GM20431 (cell line): ENCODE data around the gene UBR2.
"Not testable (repeated sequence)": the region's sequence is repeated elsewhere in the genome, so short reads cannot be mapped to it uniquely, and the experiment has no call there.

Experiments
- in situ Hi-C: fragments of 300-500 bp; cut with MseI, MboI; formaldehyde crosslinking; loops from one replicate; pipeline ENCODE4 v1.15.0; 2020; ENCODE audit warnings: low sequenced_read_pairs; ENCODE audit not compliant: unreplicated experiment

Gene UBR2

DNA sequence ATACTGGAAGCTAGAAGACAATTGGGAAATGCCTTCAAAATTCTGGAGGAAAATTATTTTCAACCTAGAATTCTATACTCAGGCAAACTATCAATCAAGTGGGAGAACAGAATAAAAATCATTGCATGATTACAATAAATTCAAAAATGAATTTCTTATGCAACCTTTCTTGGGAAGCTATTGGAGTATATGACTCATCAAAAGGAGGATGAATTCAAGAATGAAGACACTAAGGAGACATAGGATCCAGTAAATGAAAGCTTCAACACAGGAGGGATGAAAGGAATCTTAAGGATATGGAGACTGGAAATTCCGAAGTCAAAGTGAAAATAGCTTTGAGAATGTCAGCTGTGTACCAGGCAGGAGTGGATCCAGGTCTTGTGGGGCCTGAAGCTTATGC lies 12.6 kb upstream of the UBR2 start:
- in situ Hi-C loops, result no loop called here

DNA sequence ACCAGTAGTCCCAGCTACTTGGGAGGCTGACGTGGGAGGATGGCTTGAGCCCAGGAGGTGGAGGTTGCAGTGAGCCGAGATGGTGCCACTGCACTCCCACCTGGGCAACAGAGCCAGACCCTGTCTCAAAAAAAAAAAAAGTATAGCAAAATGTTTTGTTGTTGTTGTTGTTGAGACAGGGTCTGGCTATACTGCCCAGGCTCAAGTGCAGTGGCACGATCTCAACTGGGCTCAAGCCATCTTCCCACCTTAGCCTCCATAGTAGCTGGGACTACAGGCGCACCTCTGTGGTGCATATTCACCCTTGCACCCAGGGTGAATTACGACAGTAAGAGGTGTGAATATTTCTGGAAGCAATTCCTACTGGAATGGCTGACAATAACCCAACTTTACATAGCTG lies 11.4 kb upstream of the UBR2 start:
- in situ Hi-C loops, result no loop called here

DNA sequence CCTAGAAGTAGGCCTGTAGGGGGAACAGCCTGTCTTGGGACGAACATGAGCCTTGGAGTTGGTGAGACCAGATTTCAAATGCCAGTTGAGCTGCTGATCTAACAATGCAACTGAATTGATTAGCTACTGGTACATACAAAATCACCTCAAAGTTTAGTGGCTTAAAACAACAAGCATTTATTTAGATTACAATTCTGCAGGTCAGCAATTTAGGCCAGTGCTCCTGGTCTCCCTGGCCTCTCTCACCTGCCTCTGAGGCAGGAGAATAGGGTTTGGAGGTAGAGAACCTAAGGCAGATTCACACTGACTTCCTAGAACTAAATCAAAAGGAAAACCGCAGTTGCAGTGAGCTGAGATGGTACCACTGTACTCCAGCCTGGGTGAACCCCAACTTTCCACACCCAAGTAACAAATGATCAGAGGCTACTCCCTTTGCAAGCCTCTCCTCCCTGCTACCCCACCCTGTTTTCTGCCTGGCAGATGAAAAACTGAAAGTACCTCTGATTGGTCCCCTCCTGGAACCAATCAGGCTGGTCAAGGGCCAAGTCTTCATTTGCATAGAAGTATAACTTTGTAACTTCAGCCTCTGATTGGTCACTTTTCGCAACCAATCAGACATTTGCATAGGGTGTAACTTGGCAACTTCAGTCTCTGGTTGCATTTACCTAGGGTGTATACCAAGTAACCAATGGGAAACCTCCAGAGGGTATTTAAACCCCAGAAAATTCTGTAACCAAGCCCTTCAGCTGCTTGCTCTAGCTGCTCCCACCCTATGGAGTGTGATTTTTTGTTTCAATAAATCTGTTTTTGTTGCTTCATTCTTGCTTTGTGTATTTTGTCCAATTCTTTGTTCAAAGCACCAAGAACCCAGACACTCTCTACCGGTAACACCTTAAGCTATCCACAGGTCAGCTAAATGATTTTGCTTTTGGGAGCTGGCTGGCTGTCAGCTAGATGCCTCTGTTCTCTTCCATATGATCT lies 8.1 kb upstream of the UBR2 start:
- in situ Hi-C loops, result no loop called here

DNA sequence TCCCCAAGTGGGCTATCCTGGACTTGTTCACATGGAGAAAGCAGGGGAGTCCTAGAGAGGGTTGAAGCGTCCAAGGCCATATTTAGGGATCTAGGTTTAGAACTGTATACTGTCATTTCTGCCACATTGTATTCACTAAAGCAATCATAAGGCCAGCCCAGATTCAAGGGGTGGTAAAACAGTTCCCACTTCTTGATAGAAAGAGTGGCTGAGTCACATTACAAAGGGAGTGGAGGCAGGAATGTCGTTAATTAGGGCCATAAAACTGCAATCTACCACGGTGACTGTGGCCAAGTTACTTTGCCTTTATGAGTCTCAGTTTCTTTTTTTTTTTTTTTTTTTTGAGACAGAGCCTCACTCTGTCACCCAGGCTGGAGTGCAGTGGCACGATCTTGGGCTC lies 7.4 kb upstream of the UBR2 start:
- in situ Hi-C loops, result no loop called here

DNA sequence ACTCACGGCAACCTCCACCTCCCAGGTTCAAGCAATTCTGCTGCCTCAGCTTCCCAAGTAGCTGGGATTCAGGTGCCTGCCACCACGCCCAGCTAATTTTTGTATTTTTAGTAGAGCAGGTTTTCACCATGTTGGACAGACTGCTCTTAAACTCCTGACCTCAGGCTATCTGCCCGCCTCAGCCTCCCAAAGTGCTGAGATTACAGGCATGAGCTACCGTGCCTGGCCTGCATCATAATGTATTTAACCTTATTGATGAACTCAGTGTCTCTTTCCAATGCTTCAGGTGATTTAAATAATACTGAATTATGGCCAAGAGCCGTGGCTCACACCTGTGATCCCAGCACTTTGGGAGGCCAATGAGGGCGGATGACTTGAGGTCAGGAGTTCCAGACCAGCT lies 4.6 kb upstream of the UBR2 start:
- in situ Hi-C loops, result not testable (repeated sequence)

DNA sequence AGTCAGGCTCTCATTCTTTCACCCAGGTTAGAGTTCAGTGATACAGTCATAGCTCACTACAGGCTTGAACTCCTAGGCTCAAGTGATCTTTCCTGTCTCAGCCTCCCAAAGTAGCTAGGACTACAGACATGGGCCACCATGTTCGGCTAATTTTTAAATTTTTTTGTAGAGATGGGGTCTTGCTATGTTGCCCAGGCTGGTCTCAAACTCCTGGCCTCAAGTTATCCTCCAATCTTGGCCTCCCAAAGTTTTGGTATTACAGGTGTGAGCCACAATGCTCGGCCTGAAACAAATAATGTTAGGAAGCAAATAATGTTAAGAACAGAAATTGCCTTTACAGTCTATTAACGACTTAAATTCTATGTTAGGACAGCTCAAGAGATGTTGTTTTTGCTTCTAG lies 1.8 kb upstream of the UBR2 start:
- in situ Hi-C loops, result no loop called here

DNA sequence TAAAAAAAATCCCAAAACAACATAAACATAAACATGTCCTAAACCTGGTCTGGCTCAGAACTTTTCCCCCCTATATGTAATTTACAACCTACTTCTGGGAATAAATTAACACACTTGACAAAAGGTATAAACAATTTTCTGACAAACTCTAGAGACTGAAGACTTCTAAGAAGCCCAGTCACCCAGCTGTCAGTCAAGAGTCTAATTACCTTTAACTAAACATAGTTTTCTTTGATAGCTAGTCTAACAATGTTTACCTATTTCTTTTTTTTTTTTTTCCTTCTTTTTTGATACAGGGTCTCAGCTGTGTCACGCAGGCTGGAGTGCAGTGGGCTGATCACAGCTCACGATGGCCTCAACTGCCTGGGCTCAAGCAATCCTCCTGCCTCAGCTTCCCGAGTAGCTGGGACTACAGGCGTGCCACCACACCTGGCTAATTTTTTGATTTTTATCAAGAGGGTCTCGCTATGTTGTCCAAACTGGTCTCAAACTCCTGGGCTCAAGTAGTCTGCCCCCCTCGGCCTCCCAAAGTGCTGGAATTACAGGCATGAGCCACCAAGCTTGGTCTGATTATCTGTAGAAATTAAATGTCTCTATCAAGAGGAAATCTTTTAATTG lies 932 bp upstream of the UBR2 start:
- in situ Hi-C loops, result no loop called here

DNA sequence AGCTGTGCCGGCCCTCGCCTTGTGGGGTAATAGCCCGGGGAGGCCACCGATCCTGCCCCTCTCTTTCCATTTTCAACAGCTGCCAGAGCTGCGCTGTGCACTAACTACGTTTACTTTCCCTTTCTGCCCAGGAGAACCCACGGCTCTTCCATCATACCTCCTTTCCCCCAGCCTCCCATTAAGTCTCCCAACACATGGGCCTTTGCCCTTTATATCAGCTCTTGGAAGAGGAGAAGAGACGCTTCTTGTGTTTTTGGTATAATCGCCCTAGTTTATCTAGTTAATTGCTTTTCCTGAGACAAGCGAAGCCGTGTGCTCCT lies 637 bp downstream of the UBR2 start:
- in situ Hi-C loops, result no loop called here

DNA sequence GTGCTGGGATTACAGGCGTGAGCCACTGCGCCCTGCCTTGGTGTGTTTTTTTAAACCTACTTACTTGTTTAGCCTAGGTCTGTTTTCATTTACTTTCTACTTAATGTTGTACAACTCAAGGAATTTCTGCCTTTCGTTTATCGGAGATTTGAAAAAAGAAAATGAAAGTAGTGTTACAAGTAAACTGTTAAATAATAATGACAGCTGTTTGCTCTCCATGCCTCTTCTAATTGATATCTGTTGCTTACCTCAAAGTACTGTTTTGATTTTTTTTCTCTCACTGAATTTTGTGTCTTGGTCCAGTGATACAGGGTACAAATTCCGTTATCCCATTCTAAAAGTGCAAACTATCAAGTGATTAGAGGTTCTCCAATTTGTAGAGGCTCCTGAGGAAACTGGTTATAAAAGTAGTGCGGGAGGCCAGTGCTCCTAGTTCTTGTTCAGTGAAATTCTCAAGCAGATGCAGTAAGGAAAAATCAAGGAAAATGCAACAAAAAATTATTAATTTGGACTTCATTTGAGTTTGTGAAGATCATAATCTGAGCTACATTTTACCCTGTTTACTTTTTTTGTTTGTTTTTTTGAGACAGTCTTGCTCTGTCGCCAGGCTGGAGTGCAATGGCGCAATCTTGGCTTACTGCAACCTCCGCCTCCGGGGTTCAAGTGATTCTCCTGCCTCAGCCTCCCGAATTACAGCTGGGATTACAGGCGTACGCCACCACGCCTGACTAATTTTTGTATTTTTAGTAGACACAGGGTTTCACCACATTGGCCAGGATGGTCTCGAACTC lies 2.2 kb downstream of the UBR2 start:
- in situ Hi-C loops, result no loop called here

DNA sequence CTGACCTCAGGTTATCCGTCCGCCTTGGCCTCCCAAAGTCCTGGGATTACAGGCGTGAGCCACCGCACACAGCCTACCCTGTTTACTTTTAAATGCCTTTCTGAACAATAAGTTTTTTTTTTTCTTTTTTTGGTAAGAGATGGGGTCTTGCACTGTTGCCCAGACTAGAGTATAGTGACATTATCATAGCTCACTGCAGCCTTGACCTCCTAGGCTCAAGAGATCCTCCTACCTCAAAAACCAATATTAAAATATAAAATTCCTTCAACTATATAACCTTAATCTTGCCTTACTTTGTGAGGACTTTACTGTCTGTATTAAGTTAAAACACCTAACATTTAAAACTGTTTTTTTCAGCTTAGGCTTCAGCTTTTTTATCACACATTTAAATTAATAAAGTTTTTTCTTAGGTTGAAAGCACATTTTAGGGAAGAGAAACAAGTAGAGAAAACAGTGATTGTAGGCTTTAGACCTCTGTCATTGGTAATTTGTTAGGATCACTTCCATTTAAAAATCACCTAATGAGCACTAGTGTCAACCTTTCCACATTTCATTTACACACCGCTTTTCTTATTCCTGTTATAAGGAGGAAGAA lies 2.9 kb downstream of the UBR2 start:
- in situ Hi-C loops, result no loop called here

DNA sequence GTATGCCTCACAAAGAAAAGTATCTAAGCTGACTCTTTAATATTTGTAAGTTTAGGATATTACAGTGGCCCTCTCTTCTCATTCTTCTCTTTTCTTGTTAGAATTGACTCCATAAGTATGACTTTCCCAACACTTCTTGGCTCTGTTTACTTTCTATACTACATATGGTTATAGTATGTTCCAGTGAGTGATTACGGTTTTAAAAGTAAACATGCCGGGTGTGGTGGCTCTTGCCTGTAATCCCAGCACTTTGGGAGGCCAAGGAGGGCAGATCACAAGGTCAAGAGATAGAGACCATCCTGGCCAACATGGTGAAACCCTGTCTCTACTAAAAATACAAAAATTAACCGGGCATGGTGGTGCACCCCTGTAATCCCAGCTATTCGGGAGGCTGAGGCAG lies 3.4 kb downstream of the UBR2 start:
- in situ Hi-C loops, result not testable (repeated sequence)

DNA sequence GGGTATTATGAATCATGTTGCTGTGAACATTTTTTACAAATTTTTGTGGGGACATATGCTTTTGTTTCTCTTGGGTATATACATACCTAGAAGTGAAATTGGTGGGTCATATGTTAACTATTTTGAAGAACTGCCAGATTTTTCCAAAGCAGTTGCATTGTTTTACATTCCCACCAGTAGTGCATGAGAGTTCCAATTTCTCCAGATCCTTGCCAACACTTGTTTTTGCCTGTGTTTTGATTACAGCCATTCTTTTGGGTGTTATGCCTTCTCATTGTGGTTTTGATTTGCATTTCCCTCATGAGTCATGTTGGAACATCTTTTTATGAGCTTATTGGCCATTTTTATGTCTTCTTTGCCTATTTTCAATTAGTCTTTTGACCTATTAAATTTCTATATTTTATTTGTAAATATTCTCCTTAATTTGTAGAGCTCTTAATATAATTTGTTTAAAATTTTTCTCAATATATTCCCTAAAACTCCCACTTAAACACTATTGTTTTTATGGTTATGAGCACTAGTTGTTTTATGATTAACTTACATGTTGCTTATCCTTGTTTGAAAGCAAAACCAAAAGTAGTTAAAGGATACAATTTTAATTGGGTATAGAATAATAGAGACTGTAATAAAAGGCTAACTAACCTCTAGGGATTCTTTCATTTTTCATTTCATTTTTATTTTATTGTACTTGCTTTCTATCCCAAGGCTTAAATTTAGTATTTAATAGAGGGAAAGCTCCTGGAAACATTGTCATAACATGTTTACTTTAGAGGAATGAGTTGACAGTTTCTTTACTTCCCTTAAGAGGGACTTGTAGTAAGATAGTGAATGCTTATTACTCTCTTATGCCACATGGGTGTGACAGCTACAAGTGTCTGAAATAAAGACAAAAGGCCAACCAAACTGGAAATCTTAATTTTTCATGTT lies 5.5 kb downstream of the UBR2 start:
- in situ Hi-C loops, result no loop called here

DNA sequence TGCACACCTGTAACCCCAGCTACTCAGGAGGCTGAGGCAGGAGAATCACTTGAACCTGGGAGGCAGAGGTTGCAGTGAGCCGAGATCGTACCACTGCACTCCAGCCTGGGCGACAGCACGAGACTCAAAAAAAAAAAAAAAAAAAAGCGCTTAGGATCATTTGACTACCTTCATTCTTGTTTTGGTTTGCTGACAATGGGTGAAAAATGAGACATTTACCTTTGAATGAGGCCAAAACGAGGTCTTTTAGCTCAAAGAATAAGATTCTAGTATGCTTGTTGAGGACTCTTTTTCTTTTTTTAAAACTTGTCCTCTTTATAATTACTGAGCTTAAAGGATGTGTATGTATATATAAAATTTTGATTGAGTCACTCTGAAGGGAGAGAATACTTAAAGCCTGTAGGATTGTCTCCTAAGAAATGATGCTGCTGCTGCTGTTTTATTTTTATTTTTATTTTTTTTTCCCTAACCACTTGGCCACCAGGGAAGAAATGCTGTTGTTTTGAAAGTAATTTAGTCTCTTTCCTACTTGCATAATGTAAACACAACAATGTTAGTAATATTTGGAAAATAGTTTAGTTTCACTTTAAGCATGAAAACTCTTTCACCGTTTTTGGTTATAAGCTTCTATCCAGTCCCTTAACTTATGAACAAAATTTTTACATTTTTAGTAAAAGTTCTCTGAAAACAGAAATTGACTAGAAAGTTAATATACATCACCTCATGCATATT lies 7.9 kb downstream of the UBR2 start:
- in situ Hi-C loops, result no loop called here

DNA sequence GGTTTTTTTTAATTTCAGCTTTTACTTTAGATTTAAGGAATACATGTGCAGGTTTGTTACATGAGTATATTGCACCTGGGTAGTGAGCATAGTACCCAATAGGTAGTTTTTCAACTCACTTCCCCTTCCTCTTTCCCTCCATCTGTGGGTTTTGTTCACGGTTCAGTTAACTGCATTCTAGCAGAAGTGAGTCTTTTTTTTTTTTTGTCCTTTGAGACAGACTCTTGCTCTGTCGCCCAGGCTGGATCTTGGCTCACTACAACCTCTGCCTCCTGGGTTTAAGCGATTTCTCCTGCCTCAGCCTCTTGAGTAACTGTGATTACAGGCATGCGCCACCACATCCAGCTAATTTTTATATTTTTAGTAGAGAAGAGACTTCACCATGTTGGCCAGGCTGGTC lies 8.7 kb downstream of the UBR2 start:
- in situ Hi-C loops, result no loop called here

DNA sequence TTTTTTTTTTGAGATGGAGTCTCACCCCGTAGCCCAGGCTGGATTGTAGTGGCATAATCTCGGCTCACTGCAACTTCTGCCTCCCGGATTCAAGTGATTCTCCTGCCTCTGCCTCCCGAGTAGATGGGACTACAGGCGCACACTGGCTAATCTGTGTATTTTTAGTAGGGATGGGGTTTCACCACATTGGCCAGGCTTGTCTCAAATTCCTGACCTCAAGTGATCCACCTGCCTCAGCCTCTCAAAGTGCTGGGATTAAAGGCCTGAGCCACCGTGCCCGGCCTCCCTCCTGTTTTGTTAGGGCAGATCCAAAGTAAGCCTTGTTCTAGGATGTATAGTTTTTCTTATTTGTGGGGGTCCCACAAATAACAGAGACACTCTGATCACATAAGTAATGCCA lies 12.7 kb downstream of the UBR2 start:
- in situ Hi-C loops, result not testable (repeated sequence)

DNA sequence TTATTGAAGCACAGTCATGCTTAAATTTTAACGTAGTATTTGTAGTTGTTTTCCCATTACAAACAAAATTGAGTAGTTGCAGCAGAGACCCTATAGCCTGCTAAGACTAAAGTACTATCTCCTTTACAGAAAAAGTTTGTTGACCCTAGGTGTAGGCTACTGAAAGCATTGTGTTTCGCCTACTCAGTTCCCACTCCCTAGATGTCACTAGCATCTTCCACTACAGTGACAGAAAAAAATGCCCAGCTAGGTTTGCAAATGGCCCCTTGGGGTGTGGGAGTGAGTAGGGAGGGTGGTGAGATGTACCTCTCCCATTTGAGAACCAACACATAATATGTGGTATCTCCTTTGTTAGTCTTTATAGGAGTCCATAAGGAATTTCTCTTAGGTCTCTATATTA lies 34.5 kb downstream of the UBR2 start:
- in situ Hi-C loops, result no loop called here

DNA sequence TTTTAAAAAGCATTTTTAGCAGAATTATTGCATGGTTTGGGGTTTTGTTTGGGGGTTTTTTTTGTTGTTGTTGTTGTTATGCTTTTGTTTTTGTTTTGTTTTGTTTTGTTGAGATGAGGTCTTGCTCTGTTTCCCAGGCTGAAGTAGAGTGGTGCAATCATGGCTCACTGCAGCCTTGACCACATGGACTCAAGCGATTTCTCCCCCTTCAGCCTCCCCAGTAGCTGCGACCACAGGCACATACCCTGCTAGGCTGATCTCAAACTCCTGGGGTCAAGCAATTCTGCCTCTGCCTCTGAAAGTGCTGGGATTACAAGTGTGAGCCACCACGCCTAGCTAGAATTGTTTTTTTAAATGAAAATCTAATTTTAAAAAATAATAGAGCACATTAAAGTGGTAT lies 35.7 kb downstream of the UBR2 start:
- in situ Hi-C loops, result no loop called here

DNA sequence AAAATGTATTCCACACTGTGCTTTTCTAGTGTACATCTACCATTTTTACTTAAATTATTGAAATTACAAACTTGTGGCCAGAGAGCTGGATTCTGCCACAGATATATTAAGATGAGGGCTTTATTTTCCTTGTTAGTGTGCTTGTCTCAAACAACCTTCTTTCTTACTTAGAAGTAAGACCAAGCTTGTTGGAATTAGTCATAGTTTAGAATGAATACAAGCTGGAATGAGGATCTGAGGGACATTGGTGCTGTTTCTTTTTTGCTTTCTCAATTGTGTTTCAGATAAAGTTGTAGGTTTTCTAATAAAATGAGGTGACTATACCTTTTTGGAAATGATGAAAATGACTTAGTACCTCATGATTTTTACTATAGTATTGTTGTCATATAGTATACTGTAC lies 40.3 kb downstream of the UBR2 start:
- in situ Hi-C loops, result no loop called here

DNA sequence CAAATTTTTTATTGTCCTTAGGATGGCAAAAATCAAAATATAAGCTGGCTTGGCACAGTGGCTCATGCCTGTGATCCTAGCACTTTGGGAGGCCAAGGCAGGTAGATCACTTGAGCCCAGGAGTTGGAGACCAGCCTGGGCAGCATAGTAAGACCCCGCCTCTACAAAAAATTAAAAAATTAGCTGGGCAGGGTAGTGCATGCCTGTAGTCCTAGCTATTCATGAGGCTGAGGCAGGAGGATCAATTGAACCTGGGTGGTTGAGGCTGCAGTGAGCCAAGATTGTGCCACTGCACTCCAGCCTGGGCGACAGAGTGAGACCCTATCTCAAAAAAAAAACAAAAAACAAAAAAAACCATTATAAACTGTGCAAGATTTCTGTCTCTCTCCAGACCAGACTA lies 40.9 kb downstream of the UBR2 start:
- in situ Hi-C loops, result not testable (repeated sequence)
